ENCODE results near the gene RBM47.

Gene RBM47

DNA sequence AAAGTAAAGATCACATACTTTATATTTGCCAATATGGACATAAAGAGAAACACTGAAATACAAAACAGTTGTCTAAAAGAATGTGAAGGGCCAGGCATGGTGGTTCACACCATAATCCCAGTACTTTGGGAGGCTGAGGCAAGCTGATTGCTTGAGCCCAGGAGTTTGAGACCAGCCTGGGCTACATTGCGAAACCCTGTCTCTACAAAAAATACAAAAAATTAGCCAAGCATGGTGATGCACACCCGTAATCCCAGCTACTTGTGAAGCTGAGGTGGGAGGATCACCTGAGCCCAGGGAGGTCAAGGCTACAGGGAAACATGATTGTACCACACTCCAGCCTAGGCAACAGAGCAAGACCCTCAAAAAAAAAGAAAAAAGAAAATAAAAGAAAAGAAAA is 11.8 kb downstream of the RBM47 start:
- DNase-seq (ENCODE audit: extremely low read depth, low read depth): no peak
- H3K4me3 ChIP-seq (replicated peaks; ENCODE audit: low read depth, low read length): no peak overlapping the region
- TF ChIP-seq, protein P1, sequence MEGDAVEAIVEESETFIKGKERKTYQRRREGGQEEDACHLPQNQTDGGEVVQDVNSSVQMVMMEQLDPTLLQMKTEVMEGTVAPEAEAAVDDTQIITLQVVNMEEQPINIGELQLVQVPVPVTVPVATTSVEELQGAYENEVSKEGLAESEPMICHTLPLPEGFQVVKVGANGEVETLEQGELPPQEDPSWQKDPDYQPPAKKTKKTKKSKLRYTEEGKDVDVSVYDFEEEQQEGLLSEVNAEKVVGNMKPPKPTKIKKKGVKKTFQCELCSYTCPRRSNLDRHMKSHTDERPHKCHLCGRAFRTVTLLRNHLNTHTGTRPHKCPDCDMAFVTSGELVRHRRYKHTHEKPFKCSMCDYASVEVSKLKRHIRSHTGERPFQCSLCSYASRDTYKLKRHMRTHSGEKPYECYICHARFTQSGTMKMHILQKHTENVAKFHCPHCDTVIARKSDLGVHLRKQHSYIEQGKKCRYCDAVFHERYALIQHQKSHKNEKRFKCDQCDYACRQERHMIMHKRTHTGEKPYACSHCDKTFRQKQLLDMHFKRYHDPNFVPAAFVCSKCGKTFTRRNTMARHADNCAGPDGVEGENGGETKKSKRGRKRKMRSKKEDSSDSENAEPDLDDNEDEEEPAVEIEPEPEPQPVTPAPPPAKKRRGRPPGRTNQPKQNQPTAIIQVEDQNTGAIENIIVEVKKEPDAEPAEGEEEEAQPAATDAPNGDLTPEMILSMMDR (IDR thresholded peaks at IDR 0.05; ENCODE audit: low read depth, low read length, missing control alignments): no peak

DNA sequence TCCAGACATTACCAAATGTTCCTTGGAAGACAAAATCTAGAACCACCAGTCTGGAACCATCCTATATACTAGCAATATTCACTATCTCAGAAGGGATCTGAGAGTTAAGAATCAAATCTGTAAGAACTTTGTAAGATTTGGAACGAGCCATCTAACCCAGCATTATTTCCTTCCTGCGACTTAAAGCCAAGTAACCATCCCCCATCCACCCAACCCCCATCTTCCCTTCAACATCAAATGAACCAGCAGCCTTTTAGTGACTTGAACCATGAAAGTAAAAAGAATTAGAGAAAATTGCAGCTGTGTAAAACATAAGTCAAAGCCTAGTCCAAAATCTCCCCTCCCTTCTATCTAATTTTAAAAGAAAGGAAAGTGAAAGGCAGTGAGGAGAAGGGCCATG is 15.6 kb downstream of the RBM47 start:
- TF ChIP-seq, protein P1 (IDR thresholded peaks at IDR 0.05; ENCODE audit: low read depth, low read length, missing control alignments): no peak
- H3K4me3 ChIP-seq (replicated peaks; ENCODE audit: low read depth, low read length): no peak overlapping the region
- DNase-seq (ENCODE audit: extremely low read depth, low read depth): no peak

DNA sequence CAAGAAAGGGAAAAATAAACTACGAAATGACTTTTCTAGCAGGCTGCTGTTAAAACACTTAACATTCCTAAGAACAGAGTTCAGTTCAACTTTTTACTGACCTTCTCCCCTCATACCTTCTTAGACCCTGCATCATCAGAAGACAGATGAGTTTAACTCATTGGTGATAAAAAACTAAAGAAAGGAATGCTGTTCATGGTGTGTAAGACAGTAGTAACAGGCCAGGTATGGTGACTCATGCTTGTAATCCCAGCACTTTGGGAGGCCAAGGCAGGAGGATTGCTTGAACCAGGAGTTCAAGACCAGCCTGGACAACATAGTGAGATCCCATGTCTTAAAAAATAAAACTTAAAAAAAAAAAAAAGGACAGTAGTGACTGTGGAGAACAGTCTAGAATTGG is 16.2 kb downstream of the RBM47 start:
- TF ChIP-seq, protein P1 (IDR thresholded peaks at IDR 0.05; ENCODE audit: low read depth, low read length, missing control alignments): no peak
- H3K4me3 ChIP-seq (replicated peaks; ENCODE audit: low read depth, low read length): no peak overlapping the region
- no peak for DNase-seq (ENCODE audit: extremely low read depth, low read depth)

DNA sequence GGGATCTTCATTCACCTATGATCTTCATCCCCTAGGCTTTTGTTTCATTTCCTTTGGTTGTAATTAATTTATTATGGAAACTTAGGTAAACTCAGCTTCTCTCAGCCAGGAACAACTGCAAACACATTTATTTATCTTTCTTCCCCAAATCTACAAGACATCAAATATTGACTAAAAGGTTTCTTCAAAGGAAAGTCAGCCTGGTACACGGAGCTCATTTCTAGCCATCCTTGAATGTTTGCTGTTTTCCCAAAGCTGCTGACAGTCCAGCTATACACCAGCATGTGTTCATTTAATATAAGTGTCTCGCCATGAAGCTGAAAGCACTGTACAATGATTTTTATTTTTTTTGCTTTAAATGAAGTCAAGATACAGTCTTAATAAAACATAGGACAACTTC is 16.8 kb downstream of the RBM47 start:
- H3K4me3 ChIP-seq (replicated peaks; ENCODE audit: low read depth, low read length): no peak overlapping the region
- TF ChIP-seq, protein P1 (IDR thresholded peaks at IDR 0.05; ENCODE audit: low read depth, low read length, missing control alignments): no peak
- DNase-seq (ENCODE audit: extremely low read depth, low read depth): no peak

DNA sequence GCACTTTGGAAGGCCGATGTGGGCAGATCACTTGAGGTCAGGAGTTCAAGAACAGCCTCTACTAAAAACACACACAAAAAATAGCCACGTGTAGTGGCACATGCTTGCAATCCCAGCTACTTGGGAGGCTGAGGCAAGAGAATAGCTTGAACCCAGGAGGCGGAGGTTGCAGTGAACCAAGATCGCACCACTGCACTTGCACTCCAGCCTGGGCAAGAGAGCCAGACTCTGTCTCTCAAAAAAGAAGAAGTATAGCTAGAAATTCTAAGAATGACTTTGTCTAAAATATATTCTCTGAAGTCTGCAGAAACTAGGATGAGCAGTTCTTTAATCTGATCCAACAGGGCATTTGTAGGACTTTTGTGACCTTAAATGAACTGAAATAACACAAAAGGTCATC is 17.4 kb downstream of the RBM47 start:
- no peak overlapping the region for H3K4me3 ChIP-seq (replicated peaks; ENCODE audit: low read depth, low read length)
- DNase-seq (ENCODE audit: extremely low read depth, low read depth): no peak
- TF ChIP-seq, protein P1 (IDR thresholded peaks at IDR 0.05; ENCODE audit: low read depth, low read length, missing control alignments): no peak

DNA sequence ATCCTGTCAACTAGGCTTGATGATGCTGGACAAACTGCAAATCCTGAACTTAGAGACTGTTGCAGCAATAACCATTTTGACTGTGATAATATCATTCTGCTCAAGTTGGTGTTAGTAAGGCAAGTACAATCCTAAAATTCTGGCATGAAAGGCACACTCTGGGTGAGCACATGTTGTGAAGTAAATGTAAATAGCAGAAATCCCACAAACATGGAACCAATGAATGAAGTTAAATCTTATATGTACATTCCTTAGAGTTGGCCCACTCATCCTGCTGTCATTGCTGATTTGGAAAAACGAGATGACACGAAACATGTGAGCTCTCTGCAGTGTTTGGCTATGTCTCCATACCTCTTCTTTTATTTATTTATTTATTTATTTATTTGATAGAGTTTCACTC is 21.0 kb downstream of the RBM47 start:
- no peak for DNase-seq (ENCODE audit: extremely low read depth, low read depth)
- H3K4me3 ChIP-seq (replicated peaks; ENCODE audit: low read depth, low read length): no peak overlapping the region
- TF ChIP-seq, protein P1 (IDR thresholded peaks at IDR 0.05; ENCODE audit: low read depth, low read length, missing control alignments): no peak

DNA sequence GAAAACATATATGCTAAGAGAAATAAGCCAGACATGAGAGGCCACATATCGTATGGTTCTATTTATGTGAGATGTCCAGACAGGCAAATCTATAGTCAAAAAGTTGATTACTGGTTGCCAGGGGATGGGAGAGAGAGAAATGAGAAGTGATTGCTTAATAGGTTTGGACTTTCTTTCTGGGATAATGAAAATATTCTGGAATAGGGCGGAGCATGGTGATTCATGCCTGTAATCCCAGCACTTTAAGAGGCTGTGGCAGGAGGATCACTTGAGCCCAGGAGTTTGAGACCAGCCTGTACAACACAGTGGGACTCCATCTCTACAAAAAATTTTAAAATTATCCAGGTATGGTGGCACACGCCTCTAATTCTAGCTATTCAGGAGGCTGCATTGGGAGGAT is 22.4 kb downstream of the RBM47 start:
- TF ChIP-seq, protein P1 (IDR thresholded peaks at IDR 0.05; ENCODE audit: low read depth, low read length, missing control alignments): no peak
- no peak for DNase-seq (ENCODE audit: extremely low read depth, low read depth)
- no peak overlapping the region for H3K4me3 ChIP-seq (replicated peaks; ENCODE audit: low read depth, low read length)

All from HFF-Myc (cell line).